SU-DHL-6 (cell line): ENCODE measurements around the gene LIMCH1.

Experiments
- H2AFZ ChIP-seq: fragments of 200-600 bp; sonication (generic); 2 replicates; pipeline ENCODE4 v1.6.1; 2014; ENCODE audit warnings: low read depth, mild to moderate bottlenecking, moderate library complexity, mixed read lengths, antibody characterized with exemption, low read length; ENCODE audit not compliant: severe bottlenecking
- H3F3A ChIP-seq: fragments of 200-600 bp; shearing (Covaris generic); 2 replicates; pipeline ENCODE4 v1.6.0; 2016; ENCODE audit warnings: antibody characterized with exemption, mild to moderate bottlenecking; ENCODE audit not compliant: insufficient read depth
- H3K27ac ChIP-seq: fragments of 200-600 bp; sonication (generic); 2 replicates; pipeline ENCODE4 v1.5.1; 2016; ENCODE audit warnings: low read depth, mild to moderate bottlenecking, low read length, moderate library complexity, mixed read lengths
- H3K27me3 ChIP-seq: fragments of 200-600 bp; sonication (generic), shearing (Covaris generic); 2 replicates; pipeline ENCODE4 v1.6.0; 2014; ENCODE audit warnings: mild to moderate bottlenecking, low read length
- H3K36me3 ChIP-seq: fragments of 200-600 bp; sonication (generic); 2 replicates; pipeline ENCODE4 v1.6.1; 2014; ENCODE audit warnings: mild to moderate bottlenecking, low read length, mixed read lengths
- H3K4me2 ChIP-seq: fragments of 300-600, 200-600 bp; shearing (Covaris generic), sonication (generic); 2 replicates; pipeline ENCODE4 v1.6.0; 2014; ENCODE audit warnings: low read length, low read depth, mild to moderate bottlenecking; ENCODE audit not compliant: poor library complexity, severe bottlenecking
- H3K4me3 ChIP-seq: fragments of 200-600 bp; sonication (generic); 2 replicates; pipeline ENCODE4 v1.5.1; 2014; ENCODE audit warnings: antibody characterized with exemption, low read length, mild to moderate bottlenecking, mixed read lengths; ENCODE audit not compliant: insufficient read depth, poor library complexity, severe bottlenecking
- H3K79me2 ChIP-seq: fragments of 200-600 bp; sonication (generic); 2 replicates; pipeline ENCODE4 v1.6.1; 2014; ENCODE audit warnings: mild to moderate bottlenecking, low read length, moderate library complexity; ENCODE audit not compliant: insufficient read depth
- H3K9ac ChIP-seq: fragments of 200-600 bp; sonication (generic); 2 replicates; pipeline ENCODE4 v1.7.0; 2014; ENCODE audit warnings: mild to moderate bottlenecking, low read length
- H3K9me2 ChIP-seq: fragments of 200-600 bp; sonication (generic); replicated peaks from 2 replicates; pipeline ENCODE4 v1.6.1; 2014; ENCODE audit warnings: low read length; ENCODE audit not compliant: insufficient read depth
- H3K9me3 ChIP-seq: fragments of 200-600 bp; sonication (generic); 2 replicates; pipeline ENCODE4 v1.6.1; 2014; ENCODE audit warnings: low read length, mixed read lengths; ENCODE audit not compliant: insufficient read depth
- H4K20me1 ChIP-seq: fragments of 200-600 bp; sonication (generic); 2 replicates; pipeline ENCODE4 v1.6.1; 2014; ENCODE audit warnings: low read depth, mild to moderate bottlenecking, antibody characterized with exemption, low read length, moderate library complexity, mixed read lengths
- EZH2phosphoT487 ChIP-seq: fragments of 200-600 bp; sonication (generic), shearing (Covaris generic); conservative IDR thresholded peaks from 2 replicates; pipeline ENCODE4 v1.6.1; 2018; ENCODE audit warnings: mild to moderate bottlenecking, antibody characterized with exemption, low read length, moderate library complexity, mixed read lengths
- TF ChIP-seq, protein P1 (sequence below): fragments of 200-600 bp; sonication (generic); IDR thresholded peaks from one replicate; pipeline ENCODE4 v1.5.1; 2017; ENCODE audit warnings: antibody characterized with exemption, mild to moderate bottlenecking, low read length, moderate library complexity; ENCODE audit not compliant: insufficient read depth, poor library complexity, severe bottlenecking

The LIMCH1 gene

DNA sequence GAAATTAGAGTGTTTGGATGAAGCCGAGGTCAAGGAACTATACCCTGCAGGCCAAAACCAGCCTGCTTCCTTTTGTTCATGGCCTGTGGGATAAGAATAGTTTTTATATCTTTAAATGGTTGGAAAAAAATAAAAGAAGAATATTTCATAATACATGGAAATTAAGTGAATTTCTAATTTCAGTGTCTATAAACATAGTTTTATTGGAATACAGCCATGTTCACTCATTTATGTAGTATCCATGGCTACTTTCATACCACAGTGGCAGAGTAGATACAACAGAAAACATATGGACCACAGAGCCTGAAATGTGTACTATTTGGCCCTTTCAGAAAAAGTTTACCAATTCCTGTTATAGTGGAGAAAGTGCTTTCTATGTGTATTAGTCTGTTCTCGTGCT is 13.6 kb downstream of the LIMCH1 start:
- TF ChIP-seq, protein P1, sequence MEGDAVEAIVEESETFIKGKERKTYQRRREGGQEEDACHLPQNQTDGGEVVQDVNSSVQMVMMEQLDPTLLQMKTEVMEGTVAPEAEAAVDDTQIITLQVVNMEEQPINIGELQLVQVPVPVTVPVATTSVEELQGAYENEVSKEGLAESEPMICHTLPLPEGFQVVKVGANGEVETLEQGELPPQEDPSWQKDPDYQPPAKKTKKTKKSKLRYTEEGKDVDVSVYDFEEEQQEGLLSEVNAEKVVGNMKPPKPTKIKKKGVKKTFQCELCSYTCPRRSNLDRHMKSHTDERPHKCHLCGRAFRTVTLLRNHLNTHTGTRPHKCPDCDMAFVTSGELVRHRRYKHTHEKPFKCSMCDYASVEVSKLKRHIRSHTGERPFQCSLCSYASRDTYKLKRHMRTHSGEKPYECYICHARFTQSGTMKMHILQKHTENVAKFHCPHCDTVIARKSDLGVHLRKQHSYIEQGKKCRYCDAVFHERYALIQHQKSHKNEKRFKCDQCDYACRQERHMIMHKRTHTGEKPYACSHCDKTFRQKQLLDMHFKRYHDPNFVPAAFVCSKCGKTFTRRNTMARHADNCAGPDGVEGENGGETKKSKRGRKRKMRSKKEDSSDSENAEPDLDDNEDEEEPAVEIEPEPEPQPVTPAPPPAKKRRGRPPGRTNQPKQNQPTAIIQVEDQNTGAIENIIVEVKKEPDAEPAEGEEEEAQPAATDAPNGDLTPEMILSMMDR = no peak
- no peak overlapping the region for H3K4me3 ChIP-seq
- H3K27me3 ChIP-seq = no peaks in the 10 kb centered on the region
- H3K36me3 ChIP-seq = no peaks in the 10 kb centered on the region
- no peak overlapping the region for H3K27ac ChIP-seq
- no peak overlapping the region for H3K4me2 ChIP-seq
- no peaks in the 10 kb centered on the region for H3K9me3 ChIP-seq
- no peaks in the 10 kb centered on the region for H3K79me2 ChIP-seq
- no peak overlapping the region for H3K9ac ChIP-seq
- H3K9me2 ChIP-seq = no peaks in the 10 kb centered on the region
- H4K20me1 ChIP-seq = no peaks in the 10 kb centered on the region
- H3F3A ChIP-seq = no peaks in the 10 kb centered on the region
- no peak overlapping the region for H2AFZ ChIP-seq

DNA sequence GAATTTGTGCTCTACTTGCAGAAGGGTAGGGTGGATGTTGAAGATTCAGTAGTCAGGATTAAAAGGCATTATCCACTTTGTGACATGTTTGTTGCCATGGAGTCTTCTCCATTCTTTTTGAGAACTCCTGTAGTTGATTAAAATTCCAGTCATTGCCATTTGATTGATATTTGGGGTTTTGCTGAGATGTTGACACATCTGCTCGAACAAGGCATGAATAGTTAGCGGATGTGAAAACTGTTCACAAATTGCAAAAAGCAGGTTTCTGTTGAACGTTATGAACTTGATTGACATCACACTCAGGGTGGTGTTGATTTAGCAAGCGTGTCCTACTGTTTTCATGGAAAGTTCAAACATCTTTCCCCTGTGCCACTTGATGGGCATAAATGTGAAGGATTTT is 16.9 kb downstream of the LIMCH1 start:
- Histone ChIP-seq H3K9ac (no peak overlapping the region), H3K27ac (no peak overlapping the region), H2AFZ (no peak overlapping the region), H3K4me2 (no peak overlapping the region), H3K4me3 (no peak overlapping the region), H4K20me1 (no peaks in the 10 kb centered on the region), H3K9me2 (no peaks in the 10 kb centered on the region), H3K9me3 (no peaks in the 10 kb centered on the region), H3K79me2 (no peaks in the 10 kb centered on the region), H3K27me3 (no peaks in the 10 kb centered on the region), H3F3A (no peaks in the 10 kb centered on the region), H3K36me3 (no peaks in the 10 kb centered on the region)
- no peak for TF ChIP-seq EZH2phosphoT487
- TF ChIP-seq, protein P1 = no peak

DNA sequence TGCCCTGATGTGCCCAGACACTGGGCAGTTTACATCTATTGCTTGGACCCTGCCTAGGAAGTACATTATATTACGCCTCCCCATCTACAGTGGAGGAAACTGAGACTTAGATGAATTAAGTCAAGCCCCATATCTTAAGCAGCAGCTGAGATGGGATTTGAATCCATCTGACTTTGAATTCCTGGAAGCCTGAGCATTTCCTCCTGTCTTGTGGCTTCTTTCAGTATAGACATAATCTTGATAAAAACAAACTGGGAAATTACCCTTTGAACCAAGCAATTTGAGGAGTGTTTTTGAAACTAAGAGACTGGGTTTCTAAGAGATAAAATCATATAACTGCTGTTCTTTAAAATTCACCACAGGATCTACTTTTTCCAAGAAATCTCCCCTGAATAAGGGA is 18.6 kb downstream of the LIMCH1 start:
- no peaks in the 10 kb centered on the region for H3K27me3 ChIP-seq
- H3K36me3 ChIP-seq = no peaks in the 10 kb centered on the region
- no peaks in the 10 kb centered on the region for H3K79me2 ChIP-seq
- H2AFZ ChIP-seq = no peak overlapping the region
- no peak overlapping the region for H3K27ac ChIP-seq
- H3K9me2 ChIP-seq = no peaks in the 10 kb centered on the region
- H3K9me3 ChIP-seq = no peaks in the 10 kb centered on the region
- H3K4me2 ChIP-seq = no peak overlapping the region
- H4K20me1 ChIP-seq = no peaks in the 10 kb centered on the region
- no peak overlapping the region for H3K4me3 ChIP-seq
- no peaks in the 10 kb centered on the region for H3F3A ChIP-seq
- TF ChIP-seq, protein P1 = no peak
- H3K9ac ChIP-seq = no peak overlapping the region
